A673 (cell line): Measurements from ENCODE around the gene PAX4. TPM values are rescaled to one million over a fixed set of nuclear protein-coding genes. Genes with fewer than 3 reads are reported as not detected.

Experiments used
- BruUV-seq: library from RNA; stranded (reverse); fragments of 400-500 nt; replicated peaks from 2 replicates; lab custom pipeline; 2021; lab: Mats Ljungman, UMichigan
- CTCF ChIA-PET: fragments of 300-600 bp; sonication (Branson Sonifier 250); formaldehyde crosslinking; loops from one replicate; lab custom pipeline; 2022; ENCODE audit warnings: antibody characterized with exemption; lab: Charles Lee
- POLR2A ChIA-PET: fragments of 300-600 bp; sonication (Branson Sonifier 250); formaldehyde crosslinking; loops from one replicate; lab custom pipeline; 2022; ENCODE audit warnings: antibody characterized with exemption; ENCODE audit not compliant: low non-redundant PET; lab: Charles Lee
- DNase-seq: peaks from one replicate; pipeline ENCODE4 v3.0.0-alpha.2; 2015; ENCODE audit warnings: low spot score
- H3K27ac ChIP-seq: fragments of 200-600 bp; sonication (generic); 2 replicates; pipeline ENCODE4 v1.5.1; 2016; ENCODE audit warnings: mixed run types, low read depth, mild to moderate bottlenecking, mixed read lengths, antibody characterized with exemption, low read length; ENCODE audit not compliant: poor library complexity, severe bottlenecking
- H3K27me3 ChIP-seq: fragments of 200-600 bp; sonication (generic); replicated peaks from 2 replicates; pipeline ENCODE4 v1.6.1; 2017; ENCODE audit warnings: mixed run types, low read depth, mild to moderate bottlenecking, mixed read lengths, antibody characterized with exemption, low read length; ENCODE audit not compliant: insufficient read depth, poor library complexity
- H3K36me3 ChIP-seq: fragments of 200-600 bp; sonication (generic); 2 replicates; pipeline ENCODE4 v1.6.1; 2016; ENCODE audit warnings: mixed run types, mild to moderate bottlenecking, mixed read lengths, antibody characterized with exemption, low read length; ENCODE audit not compliant: insufficient read depth, poor library complexity, severe bottlenecking
- H3K4me1 ChIP-seq: fragments of 200-600 bp; sonication (generic); 2 replicates; pipeline ENCODE4 v1.6.1; 2017; ENCODE audit warnings: mixed run types, mild to moderate bottlenecking, mixed read lengths, antibody characterized with exemption, low read length; ENCODE audit not compliant: insufficient read depth, poor library complexity, severe bottlenecking
- H3K4me3 ChIP-seq: fragments of 200-600 bp; sonication (generic); 2 replicates; pipeline ENCODE4 v1.5.1; 2016; ENCODE audit warnings: low read depth, mixed run types, mild to moderate bottlenecking, mixed read lengths, low read length; ENCODE audit not compliant: poor library complexity, severe bottlenecking
- H3K9me3 ChIP-seq: fragments of 200-600 bp; sonication (generic); 2 replicates; pipeline ENCODE4 v1.6.1; 2016; ENCODE audit warnings: mixed run types, low read depth, mild to moderate bottlenecking, mixed read lengths, antibody characterized with exemption, low read length; ENCODE audit not compliant: poor library complexity, severe bottlenecking
- EZH2 ChIP-seq: fragments of 200-600 bp; sonication (generic); IDR thresholded peaks from 2 replicates; pipeline ENCODE4 v1.6.1; 2017; ENCODE audit warnings: borderline replicate concordance, low read depth, mild to moderate bottlenecking, mixed read lengths, antibody characterized with exemption, low read length; ENCODE audit not compliant: poor library complexity, severe bottlenecking
- intact Hi-C: fragments of 100-400 bp; cut with micrococcal nuclease; formaldehyde crosslinking; loops from one replicate; pipeline ENCODE4 v1.10.0; 2022; ENCODE audit not compliant: unreplicated experiment
- total RNA-seq: library from RNA; stranded (reverse); gene quantifications from 2 replicates; pipeline ENCODE4 v1.2.3, GENCODE V29; 2021
- TF ChIP-seq, protein P1 (sequence below): fragments of 300-800, 200-600 bp; sonication (generic); conservative IDR thresholded peaks from 2 replicates; pipeline ENCODE4 v1.5.1; 2017; ENCODE audit warnings: low read depth, mild to moderate bottlenecking, antibody characterized with exemption, low read length, moderate library complexity, mixed read lengths

The PAX4 gene
- total RNA-seq, 1 experiment from 2014 or later = not detected

- POLR2A ChIA-PET = no interaction called here
- no TSS peak for BruUV-seq
Observed at GRCh38 chr7:127665922-127666321, 48.0 kb upstream of the PAX4 start.

GRCh38 chr7:127658970-127659630 is 41.2 kb upstream of the PAX4 start:
- peaks cover 7% of the 10 kb centered on the region for H3K4me1 ChIP-seq
- no TSS peak for BruUV-seq
- H3K9me3 ChIP-seq = no peaks in the 10 kb centered on the region
- ChIA-PET POLR2A (no interaction called here), CTCF (no interaction called here)
- no peaks in the 10 kb centered on the region for H3K27me3 ChIP-seq
- no peak for DNase-seq
- no peak overlapping the region for H3K4me3 ChIP-seq
- no peak overlapping the region for H3K27ac ChIP-seq
- TF ChIP-seq, protein P1, sequence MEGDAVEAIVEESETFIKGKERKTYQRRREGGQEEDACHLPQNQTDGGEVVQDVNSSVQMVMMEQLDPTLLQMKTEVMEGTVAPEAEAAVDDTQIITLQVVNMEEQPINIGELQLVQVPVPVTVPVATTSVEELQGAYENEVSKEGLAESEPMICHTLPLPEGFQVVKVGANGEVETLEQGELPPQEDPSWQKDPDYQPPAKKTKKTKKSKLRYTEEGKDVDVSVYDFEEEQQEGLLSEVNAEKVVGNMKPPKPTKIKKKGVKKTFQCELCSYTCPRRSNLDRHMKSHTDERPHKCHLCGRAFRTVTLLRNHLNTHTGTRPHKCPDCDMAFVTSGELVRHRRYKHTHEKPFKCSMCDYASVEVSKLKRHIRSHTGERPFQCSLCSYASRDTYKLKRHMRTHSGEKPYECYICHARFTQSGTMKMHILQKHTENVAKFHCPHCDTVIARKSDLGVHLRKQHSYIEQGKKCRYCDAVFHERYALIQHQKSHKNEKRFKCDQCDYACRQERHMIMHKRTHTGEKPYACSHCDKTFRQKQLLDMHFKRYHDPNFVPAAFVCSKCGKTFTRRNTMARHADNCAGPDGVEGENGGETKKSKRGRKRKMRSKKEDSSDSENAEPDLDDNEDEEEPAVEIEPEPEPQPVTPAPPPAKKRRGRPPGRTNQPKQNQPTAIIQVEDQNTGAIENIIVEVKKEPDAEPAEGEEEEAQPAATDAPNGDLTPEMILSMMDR = no peak
- TF ChIP-seq EZH2 = no peak
- intact Hi-C loops = no loop called here
- H3K36me3 ChIP-seq = no peaks in the 10 kb centered on the region

More at GRCh38 chr7:127665922-127666321, 48.0 kb upstream of the PAX4 start:
- H3K27me3 ChIP-seq = no peaks in the 10 kb centered on the region
- TF ChIP-seq EZH2 = no peak
- TF ChIP-seq, protein P1 = no peak
- no peaks in the 10 kb centered on the region for H3K4me1 ChIP-seq
- intact Hi-C loops = no loop called here
- no peaks in the 10 kb centered on the region for H3K9me3 ChIP-seq
- H3K36me3 ChIP-seq = no peaks in the 10 kb centered on the region
- H3K27ac ChIP-seq = no peak overlapping the region
- H3K4me3 ChIP-seq = no peak overlapping the region
- CTCF ChIA-PET = no interaction called here
- no peak for DNase-seq

DNA sequence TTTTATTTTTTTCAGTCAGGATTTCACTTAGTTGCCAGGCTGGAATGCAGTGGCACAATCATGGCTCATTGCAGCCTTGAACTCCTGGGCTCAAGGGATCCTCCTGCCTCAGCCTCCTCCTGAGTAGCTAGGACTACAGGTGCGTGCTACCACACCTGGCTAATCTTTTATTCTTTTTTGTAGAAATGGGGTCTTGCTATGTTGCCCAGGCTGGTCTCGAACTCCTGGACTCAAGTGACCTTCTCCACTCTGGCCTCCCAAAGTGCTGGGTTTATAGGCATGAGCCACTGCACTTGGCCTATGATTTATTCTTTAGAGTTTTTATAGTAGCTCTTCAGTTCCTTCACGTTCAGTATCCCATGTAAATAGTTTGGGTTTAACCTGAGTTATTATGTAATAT is 39.6 kb upstream of the PAX4 start:
- intact Hi-C loops = no loop called here
- Histone ChIP-seq H3K4me3 (no peak overlapping the region), H3K27me3 (no peaks in the 10 kb centered on the region), H3K9me3 (no peaks in the 10 kb centered on the region), H3K4me1 (peaks cover 17% of the 10 kb centered on the region), H3K36me3 (no peaks in the 10 kb centered on the region), H3K27ac (no peak overlapping the region)
- CTCF ChIA-PET = no interaction called here
- POLR2A ChIA-PET = no interaction called here
- no TSS peak for BruUV-seq
- DNase-seq = no peak
- TF ChIP-seq, protein P1 = no peak
- no peak for TF ChIP-seq EZH2
